ENCODE data around the gene PDE4D. TPM values are rescaled to one million over a fixed set of nuclear protein-coding genes. Genes with fewer than 3 reads are reported as not detected.
A peak's percentile ranks its signal among the peaks of the same experiment; 100 is the strongest.

PDE4D gene
- total and polyA plus RNA-seq, 2 donors (not counting 3 experiments of a cell fraction or from before 2014, with no cell fraction given) = 34.5 to 51.2 TPM

DNA sequence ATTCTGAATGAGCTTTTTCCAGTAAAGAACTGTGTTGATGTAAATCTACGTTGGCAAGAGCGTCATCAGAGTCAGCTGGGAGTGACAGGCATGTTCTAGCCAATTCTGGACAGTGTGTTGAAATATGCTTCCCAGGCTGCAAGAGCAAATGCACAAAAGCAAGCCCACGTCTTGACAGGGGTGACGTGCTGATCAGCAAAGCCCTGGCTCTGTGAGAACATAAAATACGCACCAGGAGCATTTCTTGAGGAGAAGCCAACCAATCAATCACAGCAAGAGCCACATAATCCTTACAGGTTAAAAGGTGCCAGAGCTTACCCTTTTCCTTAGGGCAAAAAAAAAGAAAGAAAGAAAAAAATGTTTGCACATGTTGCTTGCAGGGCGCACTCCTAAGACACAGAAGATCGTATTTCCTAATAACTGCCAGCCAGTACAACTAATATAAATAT lies 148.1 kb downstream of the PDE4D start:
- Histone ChIP-seq H3K4me3 (replicated peaks in 1 of 3; ENCODE audit: insufficient read depth in 1 of 3, low read depth in 1 of 3, low read length in 3 of 3) (no peak overlapping the region), H2AFZ (ENCODE audit: low read depth, low read length) (no peak overlapping the region), H3K27me3 (ENCODE audit: control insufficient read depth in 2 of 2, insufficient read depth in 2 of 2, low read length in 2 of 2) (no peaks in the 10 kb centered on the region), H3K9ac (replicated peaks; ENCODE audit: extremely low read depth, insufficient read depth, low read length) (peak overlapping the region; percentile 58), H4K20me1 (replicated peaks; ENCODE audit: control insufficient read depth, extremely low read depth, insufficient read depth, low read length) (no peaks in the 10 kb centered on the region), H3K27ac (ENCODE audit: insufficient read depth, low read depth, low read length) (peak overlapping the region; percentile 75), H3K9me3 (replicated peaks; ENCODE audit: control insufficient read depth, insufficient read depth, low read length) (no peaks in the 10 kb centered on the region), H3K79me2 (ENCODE audit: control insufficient read depth, insufficient read depth, low read length) (peaks cover 34% of the 10 kb centered on the region), H3K4me1 (ENCODE audit: control insufficient read depth, extremely low read depth, insufficient read depth, low read length) (peaks cover 28% of the 10 kb centered on the region), H3K4me2 (ENCODE audit: insufficient read depth, low read length) (peak overlapping the region; percentile 49), H3K9me1 (replicated peaks; ENCODE audit: control insufficient read depth, extremely low read depth, insufficient read depth, low read length) (no peaks in the 10 kb centered on the region), H3K36me3 (ENCODE audit: control insufficient read depth in 2 of 2, extremely low read depth in 1 of 2, insufficient read depth in 2 of 2, low read length in 2 of 2) (no peaks in the 10 kb centered on the region)
- BruUV-seq (replicated peaks) = no TSS peak
- POLR2A ChIA-PET = no interaction called here
- no peak for DNase-seq (ENCODE audit: low read depth, low spot score)
- intact Hi-C loops (cut with micrococcal nuclease) (no loop called here), dilution Hi-C loops (cut with MboI; ENCODE audit: extremely low pct_ligation_motif_present, low sequenced_read_pairs) (no loop called here)
- no peak for FAIRE-seq
- CTCF ChIA-PET = interaction anchor here (0.6 to 2.0 kb wide), 10 partner anchors 13 to 239 kb away, joined by 3 to 11 read pairs (median 6); no protein-coding TSS in a partner anchor
- no peak for TF ChIP-seq POLR2AphosphoS5 (IDR thresholded peaks at IDR 0.05; ENCODE audit: insufficient read depth, low read depth, low read length)
- no peak for TF ChIP-seq EZH2 (IDR thresholded peaks at IDR 0.05; ENCODE audit: borderline replicate concordance, low read depth, low read length, severe bottlenecking)
- TF ChIP-seq POLR2A (IDR thresholded peaks at IDR 0.05; ENCODE audit: low read depth, low read length) = no peak

DNA sequence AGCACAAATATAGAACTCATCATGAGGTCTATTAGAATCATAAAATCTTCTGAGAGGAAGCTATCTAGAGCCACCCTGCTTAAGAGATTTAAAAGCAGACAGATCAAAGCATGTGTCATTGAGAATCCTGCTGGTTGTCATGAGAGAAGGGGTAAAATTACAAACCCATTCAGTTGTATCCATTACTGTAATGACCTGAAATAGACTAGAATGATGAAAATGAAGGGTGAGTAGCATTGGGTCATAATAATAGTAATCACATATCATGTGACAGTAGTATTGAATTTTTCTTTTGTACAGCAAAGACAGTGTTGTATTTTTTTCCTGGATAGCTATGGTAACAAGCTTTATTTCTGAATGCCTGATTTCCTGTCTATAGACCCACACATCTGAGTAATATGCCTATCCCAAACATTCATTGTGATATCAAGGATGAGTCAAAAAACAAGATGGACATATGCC lies 149.0 kb downstream of the PDE4D start:
- Histone ChIP-seq H3K4me1 (ENCODE audit: control insufficient read depth, extremely low read depth, insufficient read depth, low read length) (peaks cover 28% of the 10 kb centered on the region), H3K4me3 (replicated peaks in 1 of 3; ENCODE audit: insufficient read depth in 1 of 3, low read depth in 1 of 3, low read length in 3 of 3) (no peak overlapping the region), H2AFZ (ENCODE audit: low read depth, low read length) (no peak overlapping the region), H3K36me3 (ENCODE audit: control insufficient read depth in 2 of 2, extremely low read depth in 1 of 2, insufficient read depth in 2 of 2, low read length in 2 of 2) (no peaks in the 10 kb centered on the region), H3K9ac (replicated peaks; ENCODE audit: extremely low read depth, insufficient read depth, low read length) (peak overlapping the region; percentile 58), H3K4me2 (ENCODE audit: insufficient read depth, low read length) (peak overlapping the region; percentile 60), H3K9me1 (replicated peaks; ENCODE audit: control insufficient read depth, extremely low read depth, insufficient read depth, low read length) (no peaks in the 10 kb centered on the region), H3K27me3 (ENCODE audit: control insufficient read depth in 2 of 2, insufficient read depth in 2 of 2, low read length in 2 of 2) (no peaks in the 10 kb centered on the region), H3K79me2 (ENCODE audit: control insufficient read depth, insufficient read depth, low read length) (peaks cover 34% of the 10 kb centered on the region), H3K9me3 (replicated peaks; ENCODE audit: control insufficient read depth, insufficient read depth, low read length) (no peaks in the 10 kb centered on the region), H4K20me1 (replicated peaks; ENCODE audit: control insufficient read depth, extremely low read depth, insufficient read depth, low read length) (no peaks in the 10 kb centered on the region), H3K27ac (ENCODE audit: insufficient read depth, low read depth, low read length) (peak overlapping the region; percentile 80)
- CTCF ChIA-PET = interaction anchor here (0.6 to 2.0 kb wide), 12 partner anchors 12 to 238 kb away, joined by 3 to 11 read pairs (median 6); no protein-coding TSS in a partner anchor
- FAIRE-seq (peak; percentile 77), DNase-seq (ENCODE audit: low read depth, low spot score) (peak; percentile 90)
- intact Hi-C loops (cut with micrococcal nuclease) = loop anchor here (1.0 kb wide), 3 partner anchors 16 to 46 kb away; no protein-coding TSS in a partner anchor
- POLR2A ChIA-PET = no interaction called here
- dilution Hi-C loops (cut with MboI; ENCODE audit: extremely low pct_ligation_motif_present, low sequenced_read_pairs) = no loop called here
- no TSS peak for BruUV-seq (replicated peaks)
- TF ChIP-seq FOS (IDR thresholded peaks at IDR 0.05; ENCODE audit: borderline replicate concordance, insufficient read depth, low read length) = peak; percentile 79
- TF ChIP-seq, protein P1, sequence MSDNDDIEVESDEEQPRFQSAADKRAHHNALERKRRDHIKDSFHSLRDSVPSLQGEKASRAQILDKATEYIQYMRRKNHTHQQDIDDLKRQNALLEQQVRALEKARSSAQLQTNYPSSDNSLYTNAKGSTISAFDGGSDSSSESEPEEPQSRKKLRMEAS (IDR thresholded peaks at IDR 0.05; ENCODE audit: insufficient read depth, insufficient read length) = no peak
- no peak for TF ChIP-seq MYC (IDR thresholded peaks at IDR 0.05; ENCODE audit: low read depth, low read length)
- TF ChIP-seq JUN (IDR thresholded peaks at IDR 0.05; ENCODE audit: borderline replicate concordance, insufficient read depth, insufficient read length, low read depth) = peak; percentile 88
- TF ChIP-seq, protein P2, sequence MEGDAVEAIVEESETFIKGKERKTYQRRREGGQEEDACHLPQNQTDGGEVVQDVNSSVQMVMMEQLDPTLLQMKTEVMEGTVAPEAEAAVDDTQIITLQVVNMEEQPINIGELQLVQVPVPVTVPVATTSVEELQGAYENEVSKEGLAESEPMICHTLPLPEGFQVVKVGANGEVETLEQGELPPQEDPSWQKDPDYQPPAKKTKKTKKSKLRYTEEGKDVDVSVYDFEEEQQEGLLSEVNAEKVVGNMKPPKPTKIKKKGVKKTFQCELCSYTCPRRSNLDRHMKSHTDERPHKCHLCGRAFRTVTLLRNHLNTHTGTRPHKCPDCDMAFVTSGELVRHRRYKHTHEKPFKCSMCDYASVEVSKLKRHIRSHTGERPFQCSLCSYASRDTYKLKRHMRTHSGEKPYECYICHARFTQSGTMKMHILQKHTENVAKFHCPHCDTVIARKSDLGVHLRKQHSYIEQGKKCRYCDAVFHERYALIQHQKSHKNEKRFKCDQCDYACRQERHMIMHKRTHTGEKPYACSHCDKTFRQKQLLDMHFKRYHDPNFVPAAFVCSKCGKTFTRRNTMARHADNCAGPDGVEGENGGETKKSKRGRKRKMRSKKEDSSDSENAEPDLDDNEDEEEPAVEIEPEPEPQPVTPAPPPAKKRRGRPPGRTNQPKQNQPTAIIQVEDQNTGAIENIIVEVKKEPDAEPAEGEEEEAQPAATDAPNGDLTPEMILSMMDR (IDR thresholded peaks at IDR 0.05; ENCODE audit: extremely low read depth in 1 of 2, insufficient read depth in 1 of 2, low read depth in 1 of 2, low read length in 2 of 2) = no peak

Data from endothelial cell of umbilical vein (primary cell).